ENCODE results near the gene COMMD10. TPM values are rescaled to one million over a fixed set of nuclear protein-coding genes. Genes with fewer than 3 reads are reported as not detected.
"Not testable (repeated sequence)": the region's sequence is repeated elsewhere in the genome, so short reads cannot be mapped to it uniquely, and the experiment has no call there.

COMMD10 gene
- total RNA-seq, 1 donor from 2014 or later: 39.8 TPM

GRCh38 chr5:116091416-116091815 lies 6.6 kb downstream of the COMMD10 start:
- DNase-seq (ENCODE audit: extremely low read depth, low read depth, low spot score): no peak

- DNase-seq (ENCODE audit: extremely low read depth, low read depth, low spot score): no peak
Measured at GRCh38 chr5:116097301-116097700, 12.5 kb downstream of the COMMD10 start.

GRCh38 chr5:116098998-116099397 lies 14.2 kb downstream of the COMMD10 start:
- DNase-seq (ENCODE audit: extremely low read depth, low read depth, low spot score): no peak

GRCh38 chr5:116104941-116105340 lies 20.1 kb downstream of the COMMD10 start:
- not testable (repeated sequence) for DNase-seq (ENCODE audit: extremely low read depth, low read depth, low spot score)

- no peak for DNase-seq (ENCODE audit: extremely low read depth, low read depth, low spot score)
Measured at GRCh38 chr5:116115163-116115562, 30.3 kb downstream of the COMMD10 start.

GRCh38 chr5:116130471-116130870 lies 45.6 kb downstream of the COMMD10 start:
- no peak for DNase-seq (ENCODE audit: extremely low read depth, low read depth, low spot score)

- DNase-seq (ENCODE audit: extremely low read depth, low read depth, low spot score): no peak
Measured at GRCh38 chr5:116130976-116131375, 46.2 kb downstream of the COMMD10 start.

- no peak for DNase-seq (ENCODE audit: extremely low read depth, low read depth, low spot score)
Measured at GRCh38 chr5:116133281-116133680, 48.5 kb downstream of the COMMD10 start.

- DNase-seq (ENCODE audit: extremely low read depth, low read depth, low spot score): no peak
Measured at GRCh38 chr5:116135344-116135743, 50.5 kb downstream of the COMMD10 start.

GRCh38 chr5:116137544-116138378 lies 52.9 kb downstream of the COMMD10 start:
- DNase-seq (ENCODE audit: extremely low read depth, low read depth, low spot score): peak; percentile 45

- no peak for DNase-seq (ENCODE audit: extremely low read depth, low read depth, low spot score)
Measured at GRCh38 chr5:116142495-116142894, 57.7 kb downstream of the COMMD10 start.

GRCh38 chr5:116144103-116144502 lies 59.3 kb downstream of the COMMD10 start:
- DNase-seq (ENCODE audit: extremely low read depth, low read depth, low spot score): no peak

GRCh38 chr5:116144991-116145390 lies 60.2 kb downstream of the COMMD10 start:
- no peak for DNase-seq (ENCODE audit: extremely low read depth, low read depth, low spot score)

- no peak for DNase-seq (ENCODE audit: extremely low read depth, low read depth, low spot score)
Measured at GRCh38 chr5:116145416-116145815, 60.6 kb downstream of the COMMD10 start.

- DNase-seq (ENCODE audit: extremely low read depth, low read depth, low spot score): no peak
Measured at GRCh38 chr5:116152169-116152568, 67.3 kb downstream of the COMMD10 start.

- no peak for DNase-seq (ENCODE audit: extremely low read depth, low read depth, low spot score)
Measured at GRCh38 chr5:116153687-116154174, 68.9 kb downstream of the COMMD10 start.

GRCh38 chr5:116154252-116154651 lies 69.4 kb downstream of the COMMD10 start:
- DNase-seq (ENCODE audit: extremely low read depth, low read depth, low spot score): no peak

- no peak for DNase-seq (ENCODE audit: extremely low read depth, low read depth, low spot score)
Measured at GRCh38 chr5:116154931-116155330, 70.1 kb downstream of the COMMD10 start.

GRCh38 chr5:116157902-116158301 lies 73.1 kb downstream of the COMMD10 start:
- DNase-seq (ENCODE audit: extremely low read depth, low read depth, low spot score): no peak

- DNase-seq (ENCODE audit: extremely low read depth, low read depth, low spot score): no peak
Measured at GRCh38 chr5:116159006-116159405, 74.2 kb downstream of the COMMD10 start.

- DNase-seq (ENCODE audit: extremely low read depth, low read depth, low spot score): no peak
Measured at GRCh38 chr5:116174111-116174510, 89.3 kb downstream of the COMMD10 start.

- no peak for DNase-seq (ENCODE audit: extremely low read depth, low read depth, low spot score)
Measured at GRCh38 chr5:116176121-116176520, 91.3 kb downstream of the COMMD10 start.

Measured in glomerular endothelial cell (primary cell).